Jurkat, Clone E6-1 (cell line): ENCODE data around the gene PID1.

Source experiments
- DNase-seq: peaks from one replicate; pipeline ENCODE4 v3.0.0-alpha.2; 2011; ENCODE audit warnings: low read depth, low spot score
- H3K4me3 ChIP-seq: 2 replicates; pipeline ENCODE4 v1.5.1; 2011; ENCODE audit warnings: mild to moderate bottlenecking, low read length, control low read depth, moderate library complexity

The PID1 gene

DNA sequence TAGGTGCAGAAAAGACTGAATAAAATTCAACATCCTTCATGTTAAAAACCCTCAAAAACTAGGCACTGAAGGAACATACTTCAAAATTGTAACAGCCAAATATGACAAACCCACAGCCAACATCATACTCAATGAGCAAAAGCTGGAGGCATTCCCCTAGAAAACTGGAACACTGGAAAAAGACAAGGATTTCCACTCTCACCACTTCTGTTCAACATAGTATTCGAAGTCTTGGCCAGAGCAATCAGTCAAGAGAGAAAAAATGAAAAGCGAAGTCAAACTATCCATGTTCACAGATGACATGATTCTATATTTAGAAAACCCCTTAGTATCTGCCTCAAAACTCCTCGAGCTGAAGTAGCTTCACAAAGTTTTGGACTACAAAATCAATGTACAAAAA is 282.3 kb downstream of the PID1 start:
- H3K4me3 ChIP-seq, result no peak overlapping the region
- DNase-seq, result no peak

DNA sequence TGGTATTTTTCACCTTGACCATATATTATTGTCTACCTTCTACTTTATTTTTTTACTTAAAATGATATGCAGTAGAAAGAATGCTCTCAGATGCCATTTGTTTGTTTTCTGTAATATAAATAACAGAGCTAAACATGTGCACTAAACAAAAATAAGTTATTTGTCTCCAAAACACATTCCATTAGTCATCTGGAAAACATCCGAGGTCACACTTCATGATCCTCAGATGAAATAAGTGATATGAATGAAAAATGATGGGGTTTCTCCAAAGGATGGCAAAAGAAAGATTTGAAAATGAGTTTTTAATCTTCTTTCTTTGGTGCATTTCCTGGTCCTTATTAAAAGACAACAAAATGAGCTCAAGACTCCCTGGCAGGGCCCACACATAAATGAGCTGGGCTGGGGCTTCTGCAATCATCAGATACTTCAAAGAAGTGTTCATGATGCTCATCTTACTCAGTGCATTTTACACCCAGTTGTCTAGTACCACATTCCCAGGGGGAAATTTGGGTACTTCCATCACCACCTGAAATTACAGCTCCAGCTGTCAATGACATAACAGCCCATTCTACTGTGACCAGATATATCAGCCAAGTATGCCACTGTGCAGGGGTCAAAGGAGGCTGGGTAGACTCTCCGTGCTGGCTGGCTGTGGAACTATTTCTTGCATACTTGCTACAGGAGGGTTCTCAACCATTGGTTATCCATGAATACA is 283.5 kb downstream of the PID1 start:
- DNase-seq, result no peak
- H3K4me3 ChIP-seq, result no peak overlapping the region

DNA sequence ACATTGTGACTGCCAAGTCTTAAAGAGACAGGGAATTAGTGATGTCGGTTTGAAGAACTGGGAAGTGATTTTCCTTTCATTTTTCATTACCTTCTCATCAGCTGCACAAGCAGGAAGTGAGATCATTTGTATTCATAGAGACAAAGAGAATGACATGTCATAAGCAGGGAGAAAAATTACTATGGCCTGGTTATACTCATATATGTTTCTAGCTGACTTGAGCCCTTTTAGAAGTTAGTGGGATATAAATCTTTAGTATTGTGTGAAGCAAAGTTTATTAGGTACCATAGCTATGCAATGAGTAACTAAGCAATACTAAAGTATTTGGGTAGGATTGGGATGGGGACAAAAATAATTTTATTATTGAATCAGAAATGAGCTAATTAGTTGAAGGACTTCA is 284.1 kb downstream of the PID1 start:
- no peak overlapping the region for H3K4me3 ChIP-seq
- no peak for DNase-seq

DNA sequence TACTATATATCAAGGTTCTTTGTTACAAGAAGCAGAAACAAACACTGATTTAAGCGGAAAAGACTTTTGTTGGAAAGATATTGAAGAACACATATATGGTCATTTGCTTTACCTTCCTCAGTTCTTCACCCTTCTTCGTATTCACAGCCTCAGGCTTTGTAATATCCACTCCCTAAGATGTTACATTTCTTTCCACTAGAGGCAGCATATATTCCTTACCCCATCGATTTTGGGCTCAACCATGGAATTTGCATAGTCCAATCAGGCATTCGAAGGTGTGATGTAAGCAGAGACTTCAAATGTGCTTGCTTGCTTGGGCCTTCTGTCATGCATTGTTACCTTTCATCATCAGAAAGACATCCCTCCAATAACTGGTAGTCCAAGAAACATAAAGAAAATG is 287.4 kb downstream of the PID1 start:
- no peak overlapping the region for H3K4me3 ChIP-seq
- DNase-seq, result no peak

DNA sequence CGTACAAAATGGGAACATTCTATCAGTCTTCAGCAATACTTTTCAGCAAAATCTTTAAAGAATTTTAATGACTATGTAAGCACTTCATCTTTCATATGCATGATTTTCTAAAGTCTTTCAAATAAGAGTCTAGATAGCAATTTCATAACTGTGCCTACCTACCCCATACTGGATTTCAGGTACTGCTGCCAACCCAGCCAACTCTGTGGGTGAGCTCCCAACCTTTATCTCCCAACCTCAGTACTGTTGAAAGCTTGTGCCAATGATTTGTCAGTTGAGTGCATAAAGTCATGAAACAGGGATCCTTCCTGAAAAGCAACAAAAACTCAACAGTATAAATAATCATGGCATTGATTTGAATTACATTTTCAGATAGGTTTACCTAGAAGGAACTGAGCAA is 296.9 kb downstream of the PID1 start:
- no peak overlapping the region for H3K4me3 ChIP-seq
- DNase-seq, result no peak
